WTC11 (cell line): ENCODE data around the gene SMIM10L1. TPM values are rescaled to one million over a fixed set of nuclear protein-coding genes. Genes with fewer than 3 reads are reported as not detected.

Experiments
- ATAC-seq: fragments of 200-7000 bp; cut with Tn5 transposase; 2 replicates; pipeline ENCODE4 v1.10.0; 2021; ENCODE audit warnings: mild to moderate bottlenecking, moderate library complexity
- CTCF ChIA-PET: fragments of 300-600 bp; sonication (Branson Sonifier 250); formaldehyde crosslinking; loops from one replicate; lab custom pipeline; 2021; ENCODE audit warnings: antibody characterized with exemption; lab: Charles Lee
- POLR2A ChIA-PET: fragments of 350-600 bp; sonication (Branson Sonifier 250); formaldehyde crosslinking; loops from one replicate; lab custom pipeline; 2021; ENCODE audit warnings: antibody characterized with exemption; lab: Charles Lee
- DNase-seq: peaks from one replicate; pipeline ENCODE4 v3.0.0; 2021; ENCODE audit warnings: low spot score
- H3K27ac Mint-ChIP-seq: 2 replicates; pipeline ENCODE4 v1.8.0; 2021; ENCODE audit warnings: mixed read lengths
- H3K27me3 Mint-ChIP-seq: 2 replicates; pipeline ENCODE4 v1.8.0; 2021; ENCODE audit warnings: low read depth, mild to moderate bottlenecking, moderate library complexity, mixed read lengths
- H3K36me3 Mint-ChIP-seq: 2 replicates; pipeline ENCODE4 v1.8.0; 2021; ENCODE audit warnings: mixed read lengths
- H3K4me1 Mint-ChIP-seq: 2 replicates; pipeline ENCODE4 v1.8.0; 2022; ENCODE audit warnings: mixed read lengths
- H3K4me3 Mint-ChIP-seq: 2 replicates; pipeline ENCODE4 v1.8.0; 2021; ENCODE audit warnings: mild to moderate bottlenecking, moderate library complexity, mixed read lengths
- H3K9me3 Mint-ChIP-seq: 2 replicates; pipeline ENCODE4 v1.8.0; 2021; ENCODE audit warnings: mixed read lengths
- CBFB ChIP-seq: sonication (generic); formaldehyde crosslinking; IDR thresholded peaks from 2 replicates; pipeline ENCODE4 v1.8.1; 2022; ENCODE audit warnings: mild to moderate bottlenecking, low read depth, missing genetic modification reagents
- EMX1 ChIP-seq: fragments of 250-450 bp; sonication (Bioruptor Pico); IDR thresholded peaks from 2 replicates; pipeline ENCODE4 v1.8.0; 2021; ENCODE audit warnings: mild to moderate bottlenecking
- ETV6 ChIP-seq: sonication (generic); formaldehyde crosslinking; IDR thresholded peaks from 2 replicates; pipeline ENCODE4 v1.8.1; 2022; ENCODE audit warnings: mild to moderate bottlenecking, missing genetic modification reagents
- FOXK1 ChIP-seq: sonication (generic); formaldehyde crosslinking; IDR thresholded peaks from 2 replicates; pipeline ENCODE4 v1.8.0; 2022; ENCODE audit warnings: mild to moderate bottlenecking, moderate library complexity, missing genetic modification reagents
- IRF2 ChIP-seq: sonication (generic); formaldehyde crosslinking; IDR thresholded peaks from 2 replicates; pipeline ENCODE4 v1.8.0; 2022; ENCODE audit warnings: low read depth, missing genetic modification reagents, borderline replicate concordance
- NFYB ChIP-seq: sonication (generic); formaldehyde crosslinking; conservative IDR thresholded peaks from 2 replicates; pipeline ENCODE4 v1.8.0; 2022; ENCODE audit warnings: low read depth, missing genetic modification reagents
- PRRX2 ChIP-seq: fragments of 250-450 bp; sonication (Bioruptor Pico); IDR thresholded peaks from 2 replicates; pipeline ENCODE4 v1.8.0; 2021; ENCODE audit warnings: mild to moderate bottlenecking
- RELA ChIP-seq: sonication (generic); formaldehyde crosslinking; IDR thresholded peaks from 2 replicates; pipeline ENCODE4 v1.8.1; 2022; ENCODE audit warnings: missing genetic modification reagents, mild to moderate bottlenecking, borderline replicate concordance
- ZBTB21 ChIP-seq: sonication (generic); formaldehyde crosslinking; IDR thresholded peaks from 2 replicates; pipeline ENCODE4 v1.8.1; 2023; ENCODE audit warnings: mild to moderate bottlenecking, missing genetic modification reagents, borderline replicate concordance
- ZNF121 ChIP-seq: sonication (generic); formaldehyde crosslinking; IDR thresholded peaks from 2 replicates; pipeline ENCODE4 v1.8.0; 2023; ENCODE audit warnings: missing genetic modification reagents
- ZNF671 ChIP-seq: fragments of 250-450 bp; sonication (Bioruptor Pico); IDR thresholded peaks from 2 replicates; pipeline ENCODE4 v1.8.0; 2021; ENCODE audit warnings: mild to moderate bottlenecking
- total RNA-seq: library from RNA; stranded (reverse); gene quantifications from 3 replicates; pipeline ENCODE4 v1.2.3, GENCODE V29; 2021
- TF ChIP-seq, protein P1 (sequence below): sonication (generic); formaldehyde crosslinking; IDR thresholded peaks from 2 replicates; pipeline ENCODE4 v1.8.1; 2022; ENCODE audit warnings: low read depth, missing genetic modification reagents, borderline replicate concordance
- TF ChIP-seq, protein P2 (sequence below): fragments of 250-450 bp; sonication (Bioruptor Pico); IDR thresholded peaks from 2 replicates; pipeline ENCODE4 v1.9.0; 2021; ENCODE audit warnings: mild to moderate bottlenecking, borderline replicate concordance
- TF ChIP-seq, protein P3 (sequence below): sonication (generic); formaldehyde crosslinking; IDR thresholded peaks from 2 replicates; pipeline ENCODE4 v1.8.0; 2022; ENCODE audit warnings: mild to moderate bottlenecking, missing genetic modification reagents
- TF ChIP-seq, protein P4 (sequence below): fragments of 250-450 bp; sonication (Bioruptor Pico); IDR thresholded peaks from 2 replicates; pipeline ENCODE4 v1.9.0; 2021; ENCODE audit warnings: mild to moderate bottlenecking

The SMIM10L1 gene
- total RNA-seq, 1 experiment from 2014 or later, result 12.2 TPM

DNA sequence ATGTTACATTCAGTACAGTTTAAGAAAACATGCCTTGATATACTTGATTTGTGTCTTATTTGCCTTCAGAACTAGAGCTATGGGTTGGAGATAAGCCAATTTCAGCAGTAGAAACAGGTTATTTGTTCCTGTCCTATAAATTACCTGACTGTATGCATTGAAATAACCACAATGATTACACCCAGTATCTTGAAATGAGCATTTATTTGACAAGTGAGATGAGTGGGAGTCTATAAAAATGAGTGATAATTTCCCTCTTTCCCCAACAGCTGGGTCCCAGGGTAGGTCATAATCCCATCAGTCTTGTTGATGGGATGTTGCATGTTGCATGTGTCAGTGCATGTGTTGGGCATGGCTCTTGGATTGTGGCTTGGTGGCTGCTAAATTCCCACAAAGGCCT lies 12.0 kb downstream of the SMIM10L1 start (continued):
- TF ChIP-seq, protein P1, sequence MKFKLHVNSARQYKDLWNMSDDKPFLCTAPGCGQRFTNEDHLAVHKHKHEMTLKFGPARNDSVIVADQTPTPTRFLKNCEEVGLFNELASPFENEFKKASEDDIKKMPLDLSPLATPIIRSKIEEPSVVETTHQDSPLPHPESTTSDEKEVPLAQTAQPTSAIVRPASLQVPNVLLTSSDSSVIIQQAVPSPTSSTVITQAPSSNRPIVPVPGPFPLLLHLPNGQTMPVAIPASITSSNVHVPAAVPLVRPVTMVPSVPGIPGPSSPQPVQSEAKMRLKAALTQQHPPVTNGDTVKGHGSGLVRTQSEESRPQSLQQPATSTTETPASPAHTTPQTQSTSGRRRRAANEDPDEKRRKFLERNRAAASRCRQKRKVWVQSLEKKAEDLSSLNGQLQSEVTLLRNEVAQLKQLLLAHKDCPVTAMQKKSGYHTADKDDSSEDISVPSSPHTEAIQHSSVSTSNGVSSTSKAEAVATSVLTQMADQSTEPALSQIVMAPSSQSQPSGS (CRISPR knock-in tag), result no peak
- TF ChIP-seq ZNF671 (no peak), FOXK1 (CRISPR knock-in tag) (no peak), PRRX2 (CRISPR knock-in tag) (no peak), ZNF121 (CRISPR knock-in tag) (no peak), NFYB (CRISPR knock-in tag) (no peak), RELA (CRISPR knock-in tag) (no peak), ETV6 (CRISPR knock-in tag) (no peak)
- TF ChIP-seq, protein P2, sequence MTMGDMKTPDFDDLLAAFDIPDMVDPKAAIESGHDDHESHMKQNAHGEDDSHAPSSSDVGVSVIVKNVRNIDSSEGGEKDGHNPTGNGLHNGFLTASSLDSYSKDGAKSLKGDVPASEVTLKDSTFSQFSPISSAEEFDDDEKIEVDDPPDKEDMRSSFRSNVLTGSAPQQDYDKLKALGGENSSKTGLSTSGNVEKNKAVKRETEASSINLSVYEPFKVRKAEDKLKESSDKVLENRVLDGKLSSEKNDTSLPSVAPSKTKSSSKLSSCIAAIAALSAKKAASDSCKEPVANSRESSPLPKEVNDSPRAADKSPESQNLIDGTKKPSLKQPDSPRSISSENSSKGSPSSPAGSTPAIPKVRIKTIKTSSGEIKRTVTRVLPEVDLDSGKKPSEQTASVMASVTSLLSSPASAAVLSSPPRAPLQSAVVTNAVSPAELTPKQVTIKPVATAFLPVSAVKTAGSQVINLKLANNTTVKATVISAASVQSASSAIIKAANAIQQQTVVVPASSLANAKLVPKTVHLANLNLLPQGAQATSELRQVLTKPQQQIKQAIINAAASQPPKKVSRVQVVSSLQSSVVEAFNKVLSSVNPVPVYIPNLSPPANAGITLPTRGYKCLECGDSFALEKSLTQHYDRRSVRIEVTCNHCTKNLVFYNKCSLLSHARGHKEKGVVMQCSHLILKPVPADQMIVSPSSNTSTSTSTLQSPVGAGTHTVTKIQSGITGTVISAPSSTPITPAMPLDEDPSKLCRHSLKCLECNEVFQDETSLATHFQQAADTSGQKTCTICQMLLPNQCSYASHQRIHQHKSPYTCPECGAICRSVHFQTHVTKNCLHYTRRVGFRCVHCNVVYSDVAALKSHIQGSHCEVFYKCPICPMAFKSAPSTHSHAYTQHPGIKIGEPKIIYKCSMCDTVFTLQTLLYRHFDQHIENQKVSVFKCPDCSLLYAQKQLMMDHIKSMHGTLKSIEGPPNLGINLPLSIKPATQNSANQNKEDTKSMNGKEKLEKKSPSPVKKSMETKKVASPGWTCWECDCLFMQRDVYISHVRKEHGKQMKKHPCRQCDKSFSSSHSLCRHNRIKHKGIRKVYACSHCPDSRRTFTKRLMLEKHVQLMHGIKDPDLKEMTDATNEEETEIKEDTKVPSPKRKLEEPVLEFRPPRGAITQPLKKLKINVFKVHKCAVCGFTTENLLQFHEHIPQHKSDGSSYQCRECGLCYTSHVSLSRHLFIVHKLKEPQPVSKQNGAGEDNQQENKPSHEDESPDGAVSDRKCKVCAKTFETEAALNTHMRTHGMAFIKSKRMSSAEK (CRISPR knock-in tag), result no peak
- TF ChIP-seq, protein P3, sequence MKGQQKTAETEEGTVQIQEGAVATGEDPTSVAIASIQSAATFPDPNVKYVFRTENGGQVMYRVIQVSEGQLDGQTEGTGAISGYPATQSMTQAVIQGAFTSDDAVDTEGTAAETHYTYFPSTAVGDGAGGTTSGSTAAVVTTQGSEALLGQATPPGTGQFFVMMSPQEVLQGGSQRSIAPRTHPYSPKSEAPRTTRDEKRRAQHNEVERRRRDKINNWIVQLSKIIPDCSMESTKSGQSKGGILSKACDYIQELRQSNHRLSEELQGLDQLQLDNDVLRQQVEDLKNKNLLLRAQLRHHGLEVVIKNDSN (CRISPR knock-in tag), result no peak

DNA sequence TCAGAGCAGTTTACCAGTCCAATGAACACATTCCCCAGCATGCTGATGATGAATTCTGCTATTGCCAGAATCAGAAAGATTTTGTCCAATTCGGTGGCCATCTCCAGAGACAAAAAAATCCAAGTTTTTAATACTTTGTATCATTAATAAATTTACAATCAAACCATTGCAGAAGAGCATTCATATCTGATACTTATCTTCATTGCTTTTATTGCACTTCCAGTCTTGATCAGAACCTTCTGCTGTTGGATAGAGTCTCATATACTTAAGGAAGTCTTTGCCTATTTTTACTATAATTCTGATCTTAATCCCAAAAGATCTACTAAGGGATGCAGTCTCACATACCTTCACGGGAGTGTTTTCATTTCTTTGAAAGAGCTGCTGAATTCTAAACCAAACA lies 15.8 kb downstream of the SMIM10L1 start, which contains the start of gene TAS2R42:
TAS2R42 (minus strand) TSS at position 101 of the 400 bp plus-strand sequence; CDS start at position 101, 0 bp downstream.
- CTCF ChIA-PET, result interaction anchor here (1.4 to 2.4 kb wide), 2 partner anchors 13 to 160 kb away, joined by 3 to 11 read pairs; no protein-coding TSS in a partner anchor
- peaks cover 21% of the 10 kb centered on the region for H3K4me1 Mint-ChIP-seq
- H3K27me3 Mint-ChIP-seq, result no peaks in the 10 kb centered on the region
- no peaks in the 10 kb centered on the region for H3K36me3 Mint-ChIP-seq
- TF ChIP-seq EMX1 (CRISPR knock-in tag) (no peak), ZBTB21 (CRISPR knock-in tag) (no peak), CBFB (CRISPR knock-in tag) (no peak), IRF2 (CRISPR knock-in tag) (no peak)
- TF ChIP-seq, protein P3 (CRISPR knock-in tag), result no peak
- TF ChIP-seq, protein P1 (CRISPR knock-in tag), result no peak
- TF ChIP-seq, protein P4, sequence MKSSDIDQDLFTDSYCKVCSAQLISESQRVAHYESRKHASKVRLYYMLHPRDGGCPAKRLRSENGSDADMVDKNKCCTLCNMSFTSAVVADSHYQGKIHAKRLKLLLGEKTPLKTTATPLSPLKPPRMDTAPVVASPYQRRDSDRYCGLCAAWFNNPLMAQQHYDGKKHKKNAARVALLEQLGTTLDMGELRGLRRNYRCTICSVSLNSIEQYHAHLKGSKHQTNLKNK (CRISPR knock-in tag), result no peak
- POLR2A ChIA-PET, result no interaction called here
- DNase-seq, result no peak
- H3K9me3 Mint-ChIP-seq, result no peaks in the 10 kb centered on the region
- no peak within 1 kb of the TSS for H3K4me3 Mint-ChIP-seq
- no peak within 1 kb of the TSS for H3K27ac Mint-ChIP-seq
- no peak for ATAC-seq
